Fibroblast of pulmonary artery (primary cell): ENCODE results near the gene HIGD1B.

Source experiments
- DNase-seq: peaks from one replicate; pipeline ENCODE4 v3.0.0-alpha.2; 2010; ENCODE audit warnings: low read depth
- H3K4me3 ChIP-seq: replicated peaks from 2 replicates; pipeline ENCODE4 v1.5.1; 2011; ENCODE audit warnings: low read depth, mild to moderate bottlenecking, control low read depth, low read length, moderate library complexity
- TF ChIP-seq, protein P1 (sequence below): IDR thresholded peaks from 2 replicates; pipeline ENCODE4 v1.5.1; 2011; ENCODE audit warnings: mild to moderate bottlenecking, control low read depth, low read length, inconsistent platforms; ENCODE audit errors: missing control alignments

HIGD1B gene

DNA sequence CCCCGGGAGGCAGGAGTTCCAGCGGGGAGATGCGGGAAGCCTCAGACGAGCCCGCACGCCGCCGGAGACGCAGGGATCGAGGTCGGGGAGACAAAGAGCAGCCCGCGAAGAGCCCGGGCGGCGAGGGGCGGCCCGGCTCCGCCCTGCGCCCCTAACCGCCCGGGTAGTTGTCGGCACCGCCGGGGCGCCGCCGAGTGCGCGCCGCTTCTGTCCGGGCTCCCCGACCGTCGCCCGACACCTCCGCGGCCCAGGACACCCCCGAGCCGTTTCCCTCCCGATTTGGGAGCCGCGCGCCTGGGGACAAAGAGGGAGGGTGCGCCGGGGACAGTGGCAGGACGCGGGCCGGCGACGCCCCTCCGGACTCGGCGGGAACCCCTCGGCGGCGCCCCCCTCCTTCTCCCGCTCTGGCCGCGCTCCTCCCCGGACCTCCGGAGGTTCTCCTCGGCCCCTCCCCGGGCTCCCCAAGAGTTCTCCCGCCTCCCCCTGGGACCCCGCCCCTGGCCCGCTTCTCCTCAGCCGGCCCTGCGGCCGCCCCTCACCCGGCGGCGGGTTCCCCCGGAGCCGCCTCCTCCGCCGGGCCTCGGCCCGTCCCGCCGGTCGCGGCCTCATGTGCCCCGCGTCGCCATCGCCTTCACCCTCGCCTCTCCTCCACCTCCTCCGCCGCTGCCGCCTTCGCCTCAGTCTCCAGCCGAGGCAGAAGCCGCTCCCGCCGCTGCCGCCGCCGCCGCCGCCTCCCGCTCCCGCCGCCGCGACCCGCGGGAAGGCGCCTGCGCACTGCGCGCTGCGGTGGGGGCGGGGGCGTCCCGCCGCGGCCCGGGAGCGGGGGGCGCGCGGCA lies 17.9 kb upstream of the HIGD1B start, which contains the start of gene GJC1:
TSS of gene GJC1 (minus strand) at position 765 of the 836 bp plus-strand sequence. CDS start 24,470 bp downstream, outside the sequence.
- H3K4me3 ChIP-seq, result peak within 1 kb of the TSS; percentile 88
- no peak for DNase-seq
- TF ChIP-seq, protein P1, sequence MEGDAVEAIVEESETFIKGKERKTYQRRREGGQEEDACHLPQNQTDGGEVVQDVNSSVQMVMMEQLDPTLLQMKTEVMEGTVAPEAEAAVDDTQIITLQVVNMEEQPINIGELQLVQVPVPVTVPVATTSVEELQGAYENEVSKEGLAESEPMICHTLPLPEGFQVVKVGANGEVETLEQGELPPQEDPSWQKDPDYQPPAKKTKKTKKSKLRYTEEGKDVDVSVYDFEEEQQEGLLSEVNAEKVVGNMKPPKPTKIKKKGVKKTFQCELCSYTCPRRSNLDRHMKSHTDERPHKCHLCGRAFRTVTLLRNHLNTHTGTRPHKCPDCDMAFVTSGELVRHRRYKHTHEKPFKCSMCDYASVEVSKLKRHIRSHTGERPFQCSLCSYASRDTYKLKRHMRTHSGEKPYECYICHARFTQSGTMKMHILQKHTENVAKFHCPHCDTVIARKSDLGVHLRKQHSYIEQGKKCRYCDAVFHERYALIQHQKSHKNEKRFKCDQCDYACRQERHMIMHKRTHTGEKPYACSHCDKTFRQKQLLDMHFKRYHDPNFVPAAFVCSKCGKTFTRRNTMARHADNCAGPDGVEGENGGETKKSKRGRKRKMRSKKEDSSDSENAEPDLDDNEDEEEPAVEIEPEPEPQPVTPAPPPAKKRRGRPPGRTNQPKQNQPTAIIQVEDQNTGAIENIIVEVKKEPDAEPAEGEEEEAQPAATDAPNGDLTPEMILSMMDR, result no peak

DNA sequence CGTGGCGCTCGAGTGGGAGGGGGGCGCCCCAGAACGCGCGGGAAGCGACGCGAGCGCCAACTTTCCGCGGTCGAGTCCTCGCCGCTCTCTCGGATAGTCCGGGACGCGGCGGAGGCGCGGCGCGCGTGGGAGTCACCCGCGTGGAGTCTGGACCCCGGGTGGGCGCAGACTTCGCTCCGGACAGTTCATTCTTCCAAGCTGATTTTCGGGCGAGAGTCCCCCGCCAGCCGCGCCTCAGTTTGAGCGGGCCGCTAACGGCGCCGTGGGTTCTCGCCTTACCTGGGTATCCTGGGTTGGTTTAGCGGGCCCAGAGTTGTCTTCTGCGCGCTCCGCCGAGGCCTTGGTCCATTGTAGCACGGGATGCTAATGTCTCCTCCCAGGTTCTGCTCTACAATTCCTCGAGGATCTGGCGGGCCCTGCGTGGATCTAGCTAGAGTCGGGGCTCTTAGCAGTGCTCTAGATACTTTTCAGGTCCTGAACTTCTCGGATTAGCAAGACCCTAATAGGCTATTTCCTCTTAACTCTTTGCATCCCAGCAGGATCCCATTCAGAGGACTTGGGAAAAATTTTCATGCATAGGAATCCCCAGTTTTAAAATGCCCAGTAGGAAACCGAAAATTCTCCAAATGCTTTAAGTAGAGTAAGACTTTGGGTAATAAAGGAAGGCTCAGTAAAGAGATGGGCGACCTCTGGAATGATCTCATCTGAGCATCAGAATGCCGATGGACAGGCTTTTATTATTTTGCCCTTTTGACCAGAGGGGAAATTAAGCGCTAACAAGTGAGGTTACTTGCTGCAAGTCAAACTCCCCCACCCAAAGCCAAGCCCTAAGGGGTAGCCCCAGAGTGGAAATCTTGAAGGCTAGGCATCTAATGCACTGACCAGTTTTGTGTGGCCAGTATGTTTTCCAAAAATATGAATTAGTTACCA lies 17.1 kb upstream of the HIGD1B start:
- TF ChIP-seq, protein P1, result no peak
- peak overlapping the region; percentile 88 for H3K4me3 ChIP-seq
- peak; percentile 45 for DNase-seq

DNA sequence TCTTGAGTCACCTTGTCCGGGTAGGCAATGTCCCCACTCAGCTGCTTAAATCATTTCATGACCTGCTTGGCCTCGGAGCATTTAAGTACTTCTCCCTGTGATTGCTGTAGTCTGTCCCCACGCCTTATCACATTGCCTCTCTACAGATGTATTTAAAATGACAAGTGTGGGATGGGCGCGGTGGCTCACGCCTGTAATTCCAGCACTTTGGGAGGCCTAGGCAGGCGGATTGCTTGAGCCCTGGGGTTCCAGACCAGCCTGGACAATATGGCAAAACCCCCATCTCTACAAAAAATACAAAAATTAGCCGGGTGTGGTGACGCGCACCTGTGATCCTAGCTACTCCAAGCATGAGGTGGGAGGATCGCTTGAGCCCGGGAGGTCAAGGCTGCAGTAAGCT lies 16.3 kb upstream of the HIGD1B start:
- TF ChIP-seq, protein P1, result no peak
- no peak overlapping the region for H3K4me3 ChIP-seq
- DNase-seq, result no peak

DNA sequence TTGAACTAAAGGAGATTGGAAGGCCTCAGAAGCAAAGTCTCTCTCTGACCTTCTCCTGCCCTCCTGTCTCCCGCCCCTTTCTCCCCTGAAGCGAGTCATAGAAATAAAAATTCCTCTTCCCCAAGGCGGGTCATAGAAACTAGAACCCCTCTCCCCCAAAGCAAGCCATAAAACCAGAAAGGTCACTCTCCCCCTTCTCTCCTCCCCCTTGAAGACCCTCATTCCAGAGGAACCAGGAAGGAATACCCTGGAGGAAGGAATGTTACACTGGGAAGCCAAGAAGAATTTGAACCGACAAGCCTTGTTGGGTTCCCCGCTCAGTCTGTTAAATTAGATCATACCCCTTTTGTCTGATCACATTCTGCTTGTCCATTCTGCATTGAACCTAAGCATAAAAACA lies 14.9 kb upstream of the HIGD1B start:
- DNase-seq, result no peak
- TF ChIP-seq, protein P1, result no peak

DNA sequence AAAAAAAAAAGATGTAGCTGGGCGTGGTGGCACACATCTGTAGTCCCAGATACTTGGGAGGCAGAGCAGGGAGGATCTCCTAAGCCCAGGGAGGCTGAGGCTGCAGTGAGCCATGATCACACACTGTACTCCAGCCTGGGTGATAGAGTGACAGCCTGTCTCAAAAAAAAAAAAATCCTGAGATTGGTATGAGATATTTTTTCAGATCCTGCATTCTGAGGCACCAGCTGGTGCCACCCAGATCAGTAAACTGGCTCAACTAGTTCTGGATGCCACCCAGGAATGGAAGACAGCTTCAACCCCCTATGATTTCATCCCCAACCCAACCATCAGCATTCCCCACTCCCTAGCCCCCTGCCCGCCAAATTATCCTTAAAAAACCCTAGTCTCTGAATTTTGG lies 10.5 kb upstream of the HIGD1B start:
- TF ChIP-seq, protein P1, result no peak
- DNase-seq, result no peak
- no peak overlapping the region for H3K4me3 ChIP-seq

More for the DNA sequence above, 14.9 kb upstream of the HIGD1B start:
- no peak overlapping the region for H3K4me3 ChIP-seq

DNA sequence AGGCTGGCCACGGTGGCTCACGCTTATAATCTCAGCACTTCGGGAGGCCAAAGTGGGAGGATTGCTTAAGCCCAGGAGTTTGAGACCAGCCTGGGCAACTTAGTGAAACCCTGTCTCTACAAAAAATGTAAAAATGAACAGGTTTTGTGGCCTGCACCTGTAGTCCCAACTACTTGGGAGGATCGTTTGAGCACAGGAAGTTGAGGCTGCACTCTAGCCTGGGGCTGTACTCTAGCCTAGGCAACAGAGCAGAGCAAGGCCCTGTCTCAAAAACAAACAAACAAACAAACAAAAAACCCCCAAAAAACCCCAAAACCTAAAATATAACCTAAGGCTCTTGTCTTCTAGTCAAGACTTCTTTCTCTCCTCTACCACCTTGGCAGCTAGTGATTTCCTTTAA lies 7.4 kb upstream of the HIGD1B start:
- TF ChIP-seq, protein P1, result no peak
- DNase-seq, result no peak
- H3K4me3 ChIP-seq, result no peak overlapping the region
